PC-9 (cell line): Measurements from ENCODE around the gene HOXD11.

ENCODE experiments used
- CTCF ChIP-seq: fragments of 200-600 bp; sonication (generic); conservative IDR thresholded peaks from 2 replicates; pipeline ENCODE4 v1.6.1; 2017; ENCODE audit warnings: mixed run types, antibody characterized with exemption, mild to moderate bottlenecking, moderate library complexity
- EZH2 ChIP-seq: fragments of 200-600 bp; sonication (generic); IDR thresholded peaks from 2 replicates; pipeline ENCODE4 v1.8.0; 2017; ENCODE audit warnings: antibody characterized with exemption, low read depth

DNA sequence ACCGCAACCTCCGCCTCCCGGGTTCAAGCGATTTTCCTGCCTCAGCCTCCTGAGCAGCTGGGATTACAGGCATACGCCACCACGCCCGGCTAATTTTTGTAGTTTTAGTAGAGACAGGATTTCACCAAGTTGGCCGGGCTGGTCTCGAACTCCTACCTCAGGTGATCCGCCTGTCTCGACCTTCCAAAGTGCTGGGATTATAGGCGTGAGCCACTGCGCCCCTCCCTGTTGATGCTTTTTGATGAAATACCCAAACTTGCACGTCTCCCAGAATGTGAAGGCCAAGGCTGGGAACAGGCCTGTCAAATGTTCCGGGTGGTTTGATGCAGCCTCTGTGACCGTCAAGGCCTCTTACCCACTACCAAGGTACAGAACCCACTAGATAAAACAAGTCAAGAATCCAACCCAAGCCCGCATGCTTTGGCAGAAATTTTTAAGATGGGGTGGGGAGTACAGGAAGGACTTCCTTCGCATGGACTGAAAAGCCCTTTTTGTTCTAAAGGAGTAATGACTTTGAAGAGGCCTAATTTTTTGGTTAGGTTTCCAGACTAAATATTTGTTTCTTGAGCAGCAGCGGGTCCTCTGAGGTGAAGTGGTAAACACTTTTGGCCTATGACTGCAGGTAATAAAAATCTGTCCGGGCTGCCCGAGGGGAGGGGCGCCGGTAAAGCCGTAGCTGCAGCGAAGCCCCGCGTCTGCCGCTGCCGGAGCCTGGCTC is 19.6 kb upstream of the HOXD11 start:
- TF ChIP-seq CTCF (no peak), EZH2 (no peak)
